DND-41 (cell line): ENCODE measurements around the gene XPO6.

Source experiments
- ATAC-seq: fragments of 200-7000 bp; cut with Tn5 transposase; 3 replicates; pipeline ENCODE4 v1.9.1; 2021; ENCODE audit warnings: low read depth; ENCODE audit not compliant: insufficient read depth
- DNase-seq: peaks from one replicate; pipeline ENCODE4 v3.0.0-alpha.2; 2020
- H2AFZ ChIP-seq: 2 replicates; pipeline ENCODE4 v1.6.0; 2012; ENCODE audit warnings: low read depth, low read length
- H3K27ac ChIP-seq: 2 replicates; pipeline ENCODE4 v1.5.1; 2012; ENCODE audit warnings: low read length, inconsistent platforms
- H3K27me3 ChIP-seq: fragments of 200-600 bp; sonication (generic); 2 replicates; pipeline ENCODE4 v1.6.0; 2012; ENCODE audit warnings: low read length, mild to moderate bottlenecking, inconsistent platforms; ENCODE audit not compliant: insufficient read depth, poor library complexity
- H3K36me3 ChIP-seq: 2 replicates; pipeline ENCODE4 v1.5.1; 2012; ENCODE audit warnings: low read length, inconsistent platforms; ENCODE audit not compliant: insufficient read depth
- H3K4me1 ChIP-seq: 2 replicates; pipeline ENCODE4 v1.5.1; 2012; ENCODE audit warnings: mild to moderate bottlenecking, low read length; ENCODE audit not compliant: insufficient read depth
- H3K4me2 ChIP-seq: 2 replicates; pipeline ENCODE4 v1.6.0; 2012; ENCODE audit warnings: mild to moderate bottlenecking, moderate library complexity, low read length, inconsistent platforms; ENCODE audit not compliant: insufficient read depth
- H3K4me3 ChIP-seq, 2 experiments: fragments of 200-600 bp in 1 of 2; shearing (Covaris generic) in 1 of 2; 2 replicates each; pipeline ENCODE4 v1.5.1; 2012 to 2016; ENCODE audit warnings: inconsistent platforms in 2 of 2, low read length in 2 of 2, mild to moderate bottlenecking in 2 of 2, low read depth in 1 of 2, moderate library complexity in 1 of 2
- H3K79me2 ChIP-seq: 2 replicates; pipeline ENCODE4 v1.6.0; 2012; ENCODE audit warnings: low read length, inconsistent platforms; ENCODE audit not compliant: insufficient read depth
- H3K9ac ChIP-seq: 2 replicates; pipeline ENCODE4 v1.6.0; 2012; ENCODE audit warnings: low read depth, mild to moderate bottlenecking, inconsistent platforms, low read length, moderate library complexity
- H3K9me3 ChIP-seq: 2 replicates; pipeline ENCODE4 v1.5.1; 2012; ENCODE audit warnings: low read length, moderate library complexity, mild to moderate bottlenecking, inconsistent platforms; ENCODE audit not compliant: insufficient read depth, severe bottlenecking
- H4K20me1 ChIP-seq: 2 replicates; pipeline ENCODE4 v1.6.0; 2012; ENCODE audit warnings: low read length; ENCODE audit not compliant: insufficient read depth
- CTCF ChIP-seq: IDR thresholded peaks from 2 replicates; pipeline ENCODE4 v1.5.1; 2012; ENCODE audit warnings: borderline replicate concordance, low read length, moderate library complexity, mild to moderate bottlenecking; ENCODE audit not compliant: poor library complexity, severe bottlenecking; ENCODE audit errors: extremely low read depth
- EZH2 ChIP-seq: IDR thresholded peaks from 3 replicates; pipeline ENCODE4 v1.6.1; 2012; ENCODE audit warnings: borderline replicate concordance, low read depth, mild to moderate bottlenecking, moderate library complexity, low read length, inconsistent platforms; ENCODE audit not compliant: severe bottlenecking

The XPO6 gene

GRCh38 chr16:28156056-28156680 lies 55.6 kb downstream of the XPO6 start:
- H3K9me3 ChIP-seq = no peaks in the 10 kb centered on the region
- ATAC-seq = no peak
- H4K20me1 ChIP-seq = peaks cover 18% of the 10 kb centered on the region; the same call in 1 of the 2 replicates
- peaks cover 65% of the 10 kb centered on the region for H3K36me3 ChIP-seq
- no peak overlapping the region for H3K27ac ChIP-seq
- no peak overlapping the region for H3K4me2 ChIP-seq
- no peak overlapping the region for H3K9ac ChIP-seq
- no peaks in the 10 kb centered on the region for H3K4me1 ChIP-seq
- no peak for DNase-seq
- TF ChIP-seq CTCF (no peak), EZH2 (no peak)
- peaks cover 22% of the 10 kb centered on the region; the same call in 1 of the 2 replicates for H3K79me2 ChIP-seq
- no peaks in the 10 kb centered on the region for H3K27me3 ChIP-seq
- no peak overlapping the region for H2AFZ ChIP-seq
- H3K4me3 ChIP-seq = no peak overlapping the region

- ATAC-seq (no peak), DNase-seq (no peak)
- H3K36me3 ChIP-seq = peaks cover 69% of the 10 kb centered on the region
- no peak overlapping the region for H3K4me3 ChIP-seq
- no peaks in the 10 kb centered on the region for H3K9me3 ChIP-seq
- H2AFZ ChIP-seq = no peak overlapping the region
- no peak overlapping the region for H3K9ac ChIP-seq
- H4K20me1 ChIP-seq = peaks cover 18% of the 10 kb centered on the region; the same call in 1 of the 2 replicates
- H3K79me2 ChIP-seq = peaks cover 15% of the 10 kb centered on the region; the same call in 1 of the 2 replicates
- no peak overlapping the region for H3K27ac ChIP-seq
- no peak overlapping the region for H3K4me2 ChIP-seq
- no peaks in the 10 kb centered on the region for H3K27me3 ChIP-seq
- no peaks in the 10 kb centered on the region for H3K4me1 ChIP-seq
- TF ChIP-seq EZH2 (no peak), CTCF (no peak)
Observed at GRCh38 chr16:28155293-28155692, 56.5 kb downstream of the XPO6 start.

GRCh38 chr16:28151180-28151579 lies 60.6 kb downstream of the XPO6 start:
- DNase-seq = no peak
- H3K27me3 ChIP-seq = no peaks in the 10 kb centered on the region
- peaks cover 8% of the 10 kb centered on the region; the same call in 1 of the 2 replicates for H3K79me2 ChIP-seq
- no peak for TF ChIP-seq EZH2
- no peak for TF ChIP-seq CTCF
- no peak overlapping the region for H3K9ac ChIP-seq
- H2AFZ ChIP-seq = no peak overlapping the region
- ATAC-seq = no peak
- H3K36me3 ChIP-seq = peaks cover 95% of the 10 kb centered on the region
- H3K4me3 ChIP-seq = no peak overlapping the region
- H4K20me1 ChIP-seq = peaks cover 19% of the 10 kb centered on the region
- H3K9me3 ChIP-seq = no peaks in the 10 kb centered on the region
- H3K4me1 ChIP-seq = no peaks in the 10 kb centered on the region
- H3K27ac ChIP-seq = no peak overlapping the region
- H3K4me2 ChIP-seq = no peak overlapping the region
